ENCODE measurements around the gene LRP6. TPM values are rescaled to one million over a fixed set of nuclear protein-coding genes. Genes with fewer than 3 reads are reported as not detected.
A peak's percentile ranks its signal among the peaks of the same experiment; 100 is the strongest.
"Not testable (repeated sequence)": the region's sequence is repeated elsewhere in the genome, so short reads cannot be mapped to it uniquely, and the experiment has no call there.

LRP6 gene
- total RNA-seq: 36.3 TPM

DNA sequence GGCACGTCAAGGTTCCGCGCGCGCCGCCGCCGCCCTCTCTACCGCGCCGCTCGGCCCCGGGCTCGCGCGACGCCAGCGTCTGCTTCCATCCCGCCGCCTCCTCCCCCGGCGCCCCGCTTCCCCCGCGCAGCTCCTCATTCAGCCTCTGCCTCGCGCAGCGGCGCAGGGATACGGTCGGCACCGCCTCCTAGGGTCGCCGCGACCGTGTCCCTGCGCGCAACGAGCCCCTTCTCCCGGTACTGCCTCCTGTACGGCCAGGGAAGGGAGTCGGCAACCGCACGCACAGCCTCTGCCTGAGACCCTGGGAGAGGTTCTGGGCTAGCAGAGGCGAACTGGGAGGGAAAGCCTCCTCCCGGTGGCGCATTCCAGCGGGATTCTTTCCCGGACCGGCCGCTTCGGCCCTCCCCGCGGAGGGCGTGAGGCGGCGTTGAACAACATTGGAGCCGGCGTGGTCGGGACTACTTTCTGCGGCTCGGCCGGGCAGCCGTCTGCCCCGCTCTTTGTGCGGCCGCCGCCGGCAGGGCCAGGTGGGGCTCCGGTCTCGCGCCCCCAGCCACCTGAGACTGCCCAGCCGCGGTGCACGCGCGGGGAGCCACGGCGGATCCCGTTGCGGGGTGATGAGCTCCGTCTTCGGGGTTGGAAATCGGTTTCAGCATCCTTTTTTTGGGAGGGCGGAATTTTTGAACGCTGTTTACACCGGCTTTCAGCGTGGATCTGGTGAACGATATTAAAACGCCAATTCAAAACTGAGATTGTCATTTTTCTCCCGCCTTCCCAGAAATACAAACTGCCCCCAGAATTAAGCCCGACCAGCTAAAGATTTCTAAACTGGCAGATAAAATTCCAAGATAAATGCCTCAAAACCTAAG, at the start of gene LRP6:
Gene LRP6 (minus strand): TSS at position 172 of the 869 bp plus-strand sequence. CDS start 309 bp downstream, outside the sequence.
- peak; percentile 90 for ATAC-seq
- DNase-seq (ENCODE audit: low spot score): peak; percentile 92

DNA sequence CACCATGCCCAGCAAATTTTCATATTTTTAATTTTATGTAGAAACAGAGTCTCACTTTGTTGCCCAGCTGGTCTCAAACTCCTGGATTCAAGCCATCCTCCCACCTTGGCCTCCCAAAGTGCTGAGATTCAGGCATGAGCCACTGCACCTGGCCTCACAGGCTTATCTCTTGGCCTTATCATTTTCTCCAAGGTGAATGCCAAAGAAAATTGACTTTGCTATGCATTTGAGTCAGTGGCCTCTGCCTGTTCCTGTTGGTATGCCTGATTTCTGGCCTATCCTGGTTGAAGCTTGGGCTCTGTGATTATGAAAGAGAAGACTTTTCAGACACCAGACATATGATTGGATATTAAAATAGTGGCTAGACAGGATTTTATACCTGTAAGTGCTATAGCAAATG, 49.0 kb upstream of the LRP6 start:
- ATAC-seq (no peak), DNase-seq (ENCODE audit: low spot score) (no peak)

DNA sequence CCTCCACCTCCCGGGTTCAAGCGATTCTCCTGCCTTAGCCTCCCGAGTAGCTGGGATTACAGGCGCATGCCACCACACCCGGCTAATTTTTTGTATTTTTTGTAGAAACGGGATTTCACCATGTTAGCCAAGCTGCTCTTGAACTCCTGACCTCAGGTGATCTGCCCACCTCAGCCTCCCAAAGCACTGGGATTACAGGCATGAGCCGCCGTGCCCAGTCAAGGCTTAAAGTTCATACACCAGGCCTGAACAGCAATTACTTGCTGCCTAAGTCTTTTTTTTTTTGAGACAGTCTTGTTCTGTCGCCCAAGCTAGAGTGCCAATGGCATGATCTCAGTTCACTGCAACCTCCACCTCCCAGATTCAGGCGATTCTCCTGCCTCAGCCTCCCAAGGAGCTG, 43.9 kb upstream of the LRP6 start:
- not testable (repeated sequence) for DNase-seq (ENCODE audit: low spot score)
- peak; percentile 16 for ATAC-seq

GRCh38 chr12:12305568-12306300, 38.9 kb upstream of the LRP6 start:
- DNase-seq (ENCODE audit: low spot score): no peak
- no peak for ATAC-seq

DNA sequence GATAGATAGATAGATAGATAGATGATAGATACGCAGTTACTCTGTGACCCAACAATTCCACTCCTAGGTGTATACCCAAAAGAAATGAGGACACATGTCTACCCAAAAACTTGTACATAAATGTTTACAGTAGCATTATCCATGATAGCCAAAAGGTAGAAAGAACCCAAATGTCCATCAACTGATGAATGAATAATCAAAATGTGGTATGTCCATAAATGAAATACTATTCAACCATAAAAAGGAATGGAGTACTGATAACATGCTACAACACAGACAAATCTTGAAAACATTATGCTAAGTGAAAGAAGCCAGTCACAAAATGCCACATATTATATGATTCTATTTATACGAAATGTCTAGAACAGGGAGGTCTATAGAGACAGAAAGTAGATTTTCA, 36.1 kb upstream of the LRP6 start:
- ATAC-seq (no peak), DNase-seq (ENCODE audit: low spot score) (no peak)

DNA sequence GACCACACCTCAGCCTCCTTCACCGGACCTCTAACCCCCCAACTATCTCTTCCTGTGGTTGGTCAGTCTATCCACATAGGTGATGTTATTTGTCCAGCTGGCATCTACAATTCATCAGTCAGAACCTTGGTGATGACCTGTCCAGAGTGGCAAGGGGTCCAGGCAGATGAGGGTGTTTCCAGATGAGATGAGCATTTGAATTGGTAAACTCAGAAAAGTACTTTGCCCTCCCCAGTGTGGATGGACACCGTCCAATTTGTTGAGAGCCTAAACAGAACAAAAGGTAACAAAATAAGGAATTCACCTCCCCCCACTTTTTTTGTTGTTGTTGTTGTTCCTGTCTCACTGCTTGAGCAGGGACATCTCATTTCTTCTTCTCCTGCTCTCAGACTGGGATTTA, 34.3 kb upstream of the LRP6 start:
- DNase-seq (ENCODE audit: low spot score): no peak
- ATAC-seq: peak; percentile 66

- DNase-seq (ENCODE audit: low spot score): no peak
Observed at GRCh38 chr12:12297201-12297830, 30.5 kb upstream of the LRP6 start.

DNA sequence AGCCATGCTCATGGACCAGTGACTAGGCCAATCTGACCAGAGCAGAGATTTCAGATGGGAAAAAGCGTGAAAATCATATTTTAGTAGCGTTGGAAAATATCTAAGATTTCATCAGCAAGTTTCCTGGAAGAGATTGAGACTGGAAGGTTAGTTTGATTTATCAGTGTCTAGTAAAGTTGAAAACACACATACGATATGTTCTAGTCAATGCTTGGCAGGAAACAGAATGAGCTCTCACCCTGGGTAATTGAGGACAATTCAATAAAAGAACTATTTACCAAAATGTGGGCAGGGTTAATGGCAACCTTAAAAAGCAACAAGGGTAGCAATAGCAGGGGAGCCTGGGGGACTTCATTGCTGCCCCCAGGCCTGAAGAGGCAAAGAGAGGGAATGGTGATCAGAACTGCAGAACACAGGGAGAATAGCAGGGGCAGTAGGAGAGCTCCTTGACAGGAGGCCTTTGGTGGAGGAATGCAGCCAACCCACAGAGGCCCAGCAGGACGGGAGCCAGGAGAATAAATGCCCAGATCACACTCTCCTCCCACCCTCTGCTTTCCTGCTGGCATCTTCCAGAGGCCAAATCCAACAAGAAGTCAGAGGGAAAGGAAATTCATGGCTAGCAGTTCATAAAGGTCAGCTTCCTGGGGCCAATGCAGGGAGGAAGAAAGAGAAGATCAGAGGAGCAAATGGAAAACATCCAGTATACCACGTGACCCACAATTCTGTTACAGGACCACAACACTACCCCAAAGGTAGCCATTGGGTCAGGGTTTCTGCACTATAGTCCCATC, 27.6 kb upstream of the LRP6 start:
- ATAC-seq: peak; percentile 78
- DNase-seq (ENCODE audit: low spot score): peak; percentile 74

More at GRCh38 chr12:12297201-12297830, 30.5 kb upstream of the LRP6 start:
- ATAC-seq: no peak

DNA sequence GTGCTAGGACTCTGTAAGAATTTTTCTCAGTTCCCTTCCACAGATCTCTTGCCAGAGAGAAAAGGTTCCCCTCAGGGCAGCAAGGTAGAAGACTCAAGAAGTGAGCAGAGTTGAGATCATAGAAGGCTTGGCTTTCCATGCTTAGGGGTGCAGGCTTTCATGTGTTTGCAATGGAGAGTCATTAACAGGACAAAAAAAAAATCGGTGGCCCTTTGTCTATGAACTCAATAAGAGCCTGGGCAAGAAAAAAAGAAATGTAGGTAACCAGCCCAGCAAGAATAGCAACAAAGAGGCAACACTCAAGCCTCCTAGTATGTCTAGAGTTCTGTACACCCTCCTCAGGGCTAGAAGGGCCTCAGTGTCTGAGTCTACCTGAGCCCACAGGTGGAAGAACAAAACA, 23.4 kb upstream of the LRP6 start:
- DNase-seq (ENCODE audit: low spot score): no peak
- ATAC-seq: no peak

DNA sequence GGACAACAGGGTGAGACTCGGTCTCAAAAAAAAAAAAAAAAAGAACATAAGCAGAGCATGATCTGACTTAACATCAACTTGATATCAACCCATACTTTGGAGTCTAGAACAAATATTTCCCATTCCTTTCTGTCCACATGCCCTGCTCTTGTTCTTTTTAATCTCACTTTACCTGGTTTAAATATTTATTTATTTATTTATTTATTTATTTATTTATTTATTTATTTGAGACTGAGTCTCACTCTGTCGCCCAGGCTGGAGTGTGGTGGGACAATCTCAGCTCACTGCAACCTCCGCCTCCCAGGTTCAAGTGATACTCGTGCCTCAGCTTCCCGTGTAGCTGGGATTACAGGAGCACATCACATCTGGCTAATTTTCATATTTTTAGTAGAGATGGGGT, 19.6 kb upstream of the LRP6 start:
- DNase-seq (ENCODE audit: low spot score) (no peak), ATAC-seq (no peak)

GRCh38 chr12:12282761-12283425, 16.0 kb upstream of the LRP6 start:
- ATAC-seq (no peak), DNase-seq (ENCODE audit: low spot score) (no peak)

- DNase-seq (ENCODE audit: low spot score) (no peak), ATAC-seq (no peak)
Observed at GRCh38 chr12:12282202-12282601, 15.4 kb upstream of the LRP6 start.

DNA sequence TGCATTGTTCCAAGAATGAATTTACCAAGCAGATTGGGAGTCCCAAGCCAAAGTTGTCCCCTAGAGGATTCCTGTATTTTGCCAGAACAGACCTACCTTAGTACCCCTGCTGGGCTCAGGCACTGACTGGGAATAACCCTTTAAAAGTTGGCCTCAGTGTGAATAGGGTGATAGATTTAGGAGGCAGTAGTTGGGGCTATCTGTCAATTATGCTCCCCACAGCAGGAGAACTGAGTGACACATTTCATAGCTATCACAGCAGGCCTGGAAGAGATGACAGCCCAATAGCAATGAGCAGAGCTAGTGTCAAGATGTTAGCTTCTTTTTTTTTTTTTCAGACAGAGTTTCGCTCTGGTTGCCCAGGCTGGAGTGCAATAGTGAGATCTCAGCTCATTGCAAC, 14.3 kb upstream of the LRP6 start:
- ATAC-seq: no peak
- no peak for DNase-seq (ENCODE audit: low spot score)

DNA sequence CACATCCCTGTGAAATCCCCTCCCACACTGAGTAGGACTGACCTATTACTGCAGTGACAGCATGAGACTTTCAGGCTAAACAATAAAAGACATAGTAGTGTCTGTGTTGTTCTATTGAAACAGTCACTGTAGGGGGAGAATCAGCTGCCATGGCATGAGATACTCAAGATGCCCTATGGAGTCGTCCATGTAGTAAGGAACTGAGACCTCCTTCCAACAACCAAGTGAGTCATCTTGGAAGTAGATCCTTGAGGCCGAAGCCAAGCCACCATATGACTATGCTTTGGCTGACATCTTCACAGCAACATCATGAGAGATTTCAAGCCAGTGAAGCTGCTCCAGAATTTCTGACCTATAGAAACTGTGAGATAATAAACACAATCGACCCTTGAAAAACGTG, 12.1 kb upstream of the LRP6 start:
- no peak for ATAC-seq
- DNase-seq (ENCODE audit: low spot score): no peak

GRCh38 chr12:12275874-12276273, 9.0 kb upstream of the LRP6 start:
- DNase-seq (ENCODE audit: low spot score) (no peak), ATAC-seq (no peak)

GRCh38 chr12:12273291-12273957, 6.6 kb upstream of the LRP6 start:
- DNase-seq (ENCODE audit: low spot score): no peak
- ATAC-seq: no peak

- ATAC-seq: no peak
- no peak for DNase-seq (ENCODE audit: low spot score)
Observed at GRCh38 chr12:12272869-12273268, 6.0 kb upstream of the LRP6 start.

GRCh38 chr12:12270226-12270625, 3.4 kb upstream of the LRP6 start:
- ATAC-seq (no peak), DNase-seq (ENCODE audit: low spot score) (no peak)

DNA sequence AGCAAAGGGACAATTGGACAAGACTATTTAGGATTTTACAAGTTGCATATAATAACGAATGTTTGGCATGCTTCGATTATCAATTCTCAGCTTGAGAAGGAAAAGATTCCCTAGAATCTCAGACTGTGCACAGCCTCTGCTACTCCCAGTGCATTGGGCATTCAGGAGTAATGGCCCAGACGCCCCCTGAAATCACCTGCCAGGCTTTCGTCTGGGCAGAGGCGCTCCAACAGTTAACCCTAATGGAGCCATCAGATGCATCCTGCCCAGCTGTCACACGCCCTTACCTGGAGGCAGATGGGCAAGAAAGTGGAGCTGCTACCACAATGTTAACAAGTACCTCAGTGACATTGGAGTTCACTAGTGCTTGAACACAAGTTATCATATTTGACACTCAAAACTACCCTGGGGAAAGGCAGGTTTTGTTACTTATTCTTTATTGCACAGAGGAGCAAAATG, 927 bp upstream of the LRP6 start:
- no peak for DNase-seq (ENCODE audit: low spot score)
- no peak for ATAC-seq
